Brain microvascular endothelial cell (primary cell): ENCODE results near the gene IDE.

ENCODE experiments used
- DNase-seq: peaks from one replicate; pipeline ENCODE4 v3.0.0-alpha.2; 2020
- H3K27ac ChIP-seq: fragments of 250-450 bp; sonication (Bioruptor Pico); 2 replicates; pipeline ENCODE4 v1.5.1; 2020; ENCODE audit warnings: mild to moderate bottlenecking, moderate library complexity
- H3K27me3 ChIP-seq: fragments of 250-450 bp; sonication (Bioruptor Pico); replicated peaks from 2 replicates; pipeline ENCODE4 v1.5.1; 2020; ENCODE audit warnings: mild to moderate bottlenecking
- H3K36me3 ChIP-seq: fragments of 250-450 bp; sonication (Bioruptor Pico); replicated peaks from 2 replicates; pipeline ENCODE4 v1.5.1; 2020; ENCODE audit warnings: mild to moderate bottlenecking
- H3K4me3 ChIP-seq: 2 replicates; pipeline ENCODE4 v1.5.1; 2011; ENCODE audit warnings: low read depth, mild to moderate bottlenecking, control low read depth, low read length, moderate library complexity
- CTCF ChIP-seq: IDR thresholded peaks from 2 replicates; pipeline ENCODE4 v1.5.1; 2011; ENCODE audit warnings: low read depth, mild to moderate bottlenecking, moderate library complexity, low read length, control low read depth, inconsistent platforms; ENCODE audit errors: missing control alignments
- in situ Hi-C: cut with HindIII; loops from 2 replicates; pipeline ENCODE4 v1.10.0; 2017; ENCODE audit warnings: low sequenced_read_pairs, low pct_ligation_motif_present

Gene IDE

GRCh38 chr10:92492748-92493240, 81.1 kb downstream of the IDE start:
- H3K27me3 ChIP-seq = no peaks in the 10 kb centered on the region
- DNase-seq = no peak
- in situ Hi-C loops = no loop called here
- TF ChIP-seq CTCF = no peak
- H3K27ac ChIP-seq = no peak overlapping the region
- H3K4me3 ChIP-seq = no peak overlapping the region
- peaks cover 12% of the 10 kb centered on the region for H3K36me3 ChIP-seq

GRCh38 chr10:92490387-92490786, 83.5 kb downstream of the IDE start:
- Histone ChIP-seq H3K36me3 (peaks cover 12% of the 10 kb centered on the region), H3K27ac (no peak overlapping the region), H3K4me3 (no peak overlapping the region), H3K27me3 (no peaks in the 10 kb centered on the region)
- no peak for TF ChIP-seq CTCF
- peak; percentile 11 for DNase-seq
- in situ Hi-C loops = no loop called here

DNA sequence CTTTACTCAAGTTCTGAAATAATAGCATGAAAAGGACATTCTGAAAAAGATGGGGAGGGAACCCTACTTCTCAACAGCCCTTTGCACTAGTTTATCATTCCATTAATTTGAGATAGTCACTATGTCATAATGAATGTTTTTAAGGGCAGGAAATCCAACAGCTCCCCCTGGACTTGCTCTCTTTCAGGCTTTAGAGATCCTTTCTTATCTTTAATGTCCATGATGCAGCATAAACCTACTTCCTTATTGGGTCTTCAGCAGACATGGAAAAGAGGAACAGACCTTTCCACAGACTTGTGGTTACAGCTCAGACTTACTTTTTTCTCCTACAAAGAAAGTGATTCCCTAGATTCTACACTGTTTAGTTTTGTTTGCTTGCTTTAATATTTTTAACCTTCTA, 87.3 kb downstream of the IDE start:
- H3K27me3 ChIP-seq = no peaks in the 10 kb centered on the region
- TF ChIP-seq CTCF = no peak
- peak; percentile 1 for DNase-seq
- peaks cover 12% of the 10 kb centered on the region for H3K36me3 ChIP-seq
- in situ Hi-C loops = no loop called here
- H3K4me3 ChIP-seq = no peak overlapping the region
- no peak overlapping the region for H3K27ac ChIP-seq

GRCh38 chr10:92483539-92483938, 90.4 kb downstream of the IDE start:
- peaks cover 2% of the 10 kb centered on the region for H3K36me3 ChIP-seq
- in situ Hi-C loops = no loop called here

GRCh38 chr10:92480413-92480812, 93.5 kb downstream of the IDE start:
- no peak overlapping the region for H3K27ac ChIP-seq
- in situ Hi-C loops = no loop called here
- H3K4me3 ChIP-seq = no peak overlapping the region
- no peaks in the 10 kb centered on the region for H3K27me3 ChIP-seq
- H3K36me3 ChIP-seq = peaks cover 5% of the 10 kb centered on the region
- DNase-seq = no peak
- TF ChIP-seq CTCF = no peak

More at GRCh38 chr10:92483539-92483938, 90.4 kb downstream of the IDE start:
- DNase-seq = no peak
- TF ChIP-seq CTCF = no peak
- Histone ChIP-seq H3K4me3 (no peak overlapping the region), H3K27ac (no peak overlapping the region), H3K27me3 (no peaks in the 10 kb centered on the region)

GRCh38 chr10:92479547-92479946, 94.3 kb downstream of the IDE start:
- no peaks in the 10 kb centered on the region for H3K27me3 ChIP-seq
- no peak overlapping the region for H3K4me3 ChIP-seq
- peaks cover 5% of the 10 kb centered on the region for H3K36me3 ChIP-seq
- in situ Hi-C loops = no loop called here
- no peak for DNase-seq
- no peak for TF ChIP-seq CTCF
- no peak overlapping the region for H3K27ac ChIP-seq
